Fibroblast of lung (primary cell): ENCODE data around the gene ASRGL1. TPM values are rescaled to one million over a fixed set of nuclear protein-coding genes. Genes with fewer than 3 reads are reported as not detected.
"Not testable (repeated sequence)": the region's sequence is repeated elsewhere in the genome, so short reads cannot be mapped to it uniquely, and the experiment has no call there.

Experiments used
- DNase-seq, 2 donors: peaks; one replicate each; pipeline versions ENCODE4 v3.0.0 to v3.0.0-alpha.2; 2010; ENCODE audit warnings: low read depth in 2 of 2
- H2AFZ ChIP-seq: 2 replicates; pipeline ENCODE4 v1.5.1; 2012; ENCODE audit warnings: low read length, control low read depth, inconsistent platforms
- H3K27ac ChIP-seq: 2 replicates; pipeline ENCODE4 v1.5.1; 2011; ENCODE audit warnings: low read length, control low read depth; ENCODE audit not compliant: insufficient read depth
- H3K27me3 ChIP-seq: 2 replicates; pipeline ENCODE4 v1.5.1; 2011; ENCODE audit warnings: mild to moderate bottlenecking, low read length; ENCODE audit not compliant: control insufficient read depth, insufficient read depth
- H3K36me3 ChIP-seq: 2 replicates; pipeline ENCODE4 v1.5.1; 2011; ENCODE audit warnings: low read length; ENCODE audit not compliant: control insufficient read depth, insufficient read depth
- H3K4me1 ChIP-seq: 2 replicates; pipeline ENCODE4 v1.5.1; 2011; ENCODE audit warnings: low read length; ENCODE audit not compliant: control insufficient read depth, insufficient read depth; ENCODE audit errors: extremely low read depth
- H3K4me2 ChIP-seq: 2 replicates; pipeline ENCODE4 v1.5.1; 2011; ENCODE audit warnings: low read length, control low read depth; ENCODE audit not compliant: insufficient read depth; ENCODE audit errors: extremely low read depth
- H3K4me3 ChIP-seq, 4 experiments: fragments of 200-600 bp in 1 of 4; sonication (generic) in 1 of 4; replicated peaks in 1 of 4; 2 replicates each; pipeline ENCODE4 v1.5.1; 2011 to 2016; ENCODE audit warnings: low read length in 4 of 4, low read depth in 3 of 4, mild to moderate bottlenecking in 3 of 4, control low read depth in 2 of 4, inconsistent platforms in 1 of 4, mixed read lengths in 1 of 4; ENCODE audit not compliant: insufficient read depth in 1 of 4; ENCODE audit errors: control extremely low read depth in 1 of 4
- H3K79me2 ChIP-seq: 2 replicates; pipeline ENCODE4 v1.5.1; 2012; ENCODE audit warnings: mild to moderate bottlenecking, low read length, inconsistent platforms; ENCODE audit not compliant: control insufficient read depth, insufficient read depth
- H3K9ac ChIP-seq: 2 replicates; pipeline ENCODE4 v1.5.1; 2011; ENCODE audit warnings: mild to moderate bottlenecking, low read length, control low read depth; ENCODE audit not compliant: insufficient read depth
- H3K9me3 ChIP-seq: 2 replicates; pipeline ENCODE4 v1.5.1; 2012; ENCODE audit warnings: low read depth, low read length; ENCODE audit not compliant: control insufficient read depth, insufficient read depth
- H4K20me1 ChIP-seq: 2 replicates; pipeline ENCODE4 v1.5.1; 2011; ENCODE audit warnings: low read length; ENCODE audit not compliant: control insufficient read depth, insufficient read depth; ENCODE audit errors: extremely low read depth
- EZH2 ChIP-seq: IDR thresholded peaks from 2 replicates; pipeline ENCODE4 v1.5.1; 2012; ENCODE audit warnings: low read length, control low read depth, mild to moderate bottlenecking; ENCODE audit errors: missing control alignments
- polyA plus RNA-seq, 2 donors: library from polyadenylated mRNA; depleted of rRNA in 1 of 2; stranded (reverse) in 1 of 2; unstranded in 1 of 2; fragments of >200 nt; gene quantifications; 2 replicates each; pipeline ENCODE4 v1.2.1, GENCODE V29; 2011 to 2012; ENCODE audit warnings: missing spikeins in 1 of 2
- total RNA-seq: library from RNA; depleted of rRNA; stranded (reverse); fragments of >200 nt; gene quantifications from 2 replicates; pipeline ENCODE4 v1.2.1, GENCODE V29; 2014
- TF ChIP-seq, protein P1 (sequence below), 2 donors: IDR thresholded peaks in 1 of 2; conservative IDR thresholded peaks in 1 of 2; 1 replicate in 1 of 2; 2 replicates in 1 of 2; pipeline ENCODE4 v1.5.1; 2011 to 2012; ENCODE audit warnings: low read length in 2 of 2, control low read depth in 1 of 2, inconsistent platforms in 1 of 2, low read depth in 1 of 2, mild to moderate bottlenecking in 1 of 2

The ASRGL1 gene
- total and polyA plus RNA-seq, 2 donors (not counting 1 experiment from before 2014, with no cell fraction given), result under 0.01 to 0.22 TPM

DNA sequence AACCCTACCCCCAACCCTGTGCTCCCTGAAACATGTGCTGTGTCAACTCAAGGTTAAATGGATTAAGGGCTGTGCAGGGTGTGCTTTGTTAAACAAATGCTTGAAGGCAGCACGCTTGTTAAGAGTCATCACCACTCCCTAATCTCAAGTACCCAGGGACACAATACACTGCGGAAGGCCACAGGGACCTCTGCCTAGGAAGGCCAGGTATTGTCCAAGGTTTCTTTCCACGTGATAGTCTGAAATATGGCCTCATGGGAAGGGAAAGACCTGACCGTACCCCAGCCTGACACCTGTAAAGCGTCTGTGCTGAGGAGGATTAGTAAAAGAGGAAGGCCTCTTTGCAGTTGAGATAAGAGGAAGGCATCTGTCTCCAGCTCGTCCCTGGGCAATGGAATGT lies 10.5 kb upstream of the ASRGL1 start:
- H4K20me1 ChIP-seq, H3K4me2 ChIP-seq, H3K79me2 ChIP-seq, H3K4me3 ChIP-seq, H3K4me1 ChIP-seq, H3K27ac ChIP-seq, H2AFZ ChIP-seq, DNase-seq, H3K9ac ChIP-seq, H3K36me3 ChIP-seq, H3K27me3 ChIP-seq, H3K9me3 ChIP-seq: not testable (repeated sequence)

DNA sequence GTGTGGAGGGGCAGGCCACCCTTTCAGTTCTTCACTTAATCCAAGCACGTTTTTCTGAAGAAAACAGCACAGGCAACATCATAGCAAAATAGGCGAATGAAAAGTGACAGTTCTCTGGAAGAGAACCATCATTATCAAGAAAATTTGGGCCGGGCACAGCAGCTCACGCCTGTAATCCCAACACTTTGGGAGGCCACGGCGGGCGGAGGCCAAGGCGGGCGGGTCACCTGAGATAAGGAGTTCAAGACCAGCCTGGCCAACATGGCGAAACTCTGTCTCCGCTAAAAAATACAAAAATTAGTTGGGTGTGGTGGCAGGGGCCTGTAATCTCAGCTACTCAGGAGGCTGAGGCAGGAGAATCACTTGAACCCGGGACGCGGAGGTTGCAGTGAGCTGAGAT lies 9.7 kb upstream of the ASRGL1 start:
- not testable (repeated sequence) for H3K4me3 ChIP-seq, H3K79me2 ChIP-seq, H3K4me2 ChIP-seq

DNA sequence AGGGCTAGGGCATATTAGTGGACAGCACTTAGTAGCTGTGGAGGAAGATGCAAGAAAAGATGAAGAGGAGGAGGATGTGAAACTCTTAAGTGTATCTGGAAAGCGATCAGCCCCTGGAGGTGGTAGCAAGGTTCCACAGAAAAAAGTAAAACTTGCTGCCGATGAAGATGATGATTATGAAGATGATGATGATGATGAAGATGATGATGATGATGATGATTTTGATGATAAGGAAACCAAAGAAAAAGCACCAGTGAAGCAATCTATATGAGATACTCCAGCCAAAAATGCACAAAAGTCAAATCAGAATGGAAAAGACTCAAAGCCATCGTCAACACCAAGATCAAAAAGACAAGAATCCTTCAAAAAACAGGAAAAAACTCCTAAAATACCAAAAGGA lies 6.0 kb upstream of the ASRGL1 start:
- not testable (repeated sequence) for H3K36me3 ChIP-seq, H3K27me3 ChIP-seq, H3K4me1 ChIP-seq, DNase-seq, H3K27ac ChIP-seq, H4K20me1 ChIP-seq, H3K4me3 ChIP-seq, H3K9me3 ChIP-seq, H2AFZ ChIP-seq, H3K9ac ChIP-seq, H3K4me2 ChIP-seq, H3K79me2 ChIP-seq

More for the DNA sequence above, 9.7 kb upstream of the ASRGL1 start:
- H3K9ac ChIP-seq, H3K9me3 ChIP-seq, H3K36me3 ChIP-seq, H2AFZ ChIP-seq, DNase-seq, H3K27me3 ChIP-seq, H3K4me1 ChIP-seq, H3K27ac ChIP-seq, H4K20me1 ChIP-seq: not testable (repeated sequence)

- H3K4me3 ChIP-seq, result no peak overlapping the region
- TF ChIP-seq, protein P1, sequence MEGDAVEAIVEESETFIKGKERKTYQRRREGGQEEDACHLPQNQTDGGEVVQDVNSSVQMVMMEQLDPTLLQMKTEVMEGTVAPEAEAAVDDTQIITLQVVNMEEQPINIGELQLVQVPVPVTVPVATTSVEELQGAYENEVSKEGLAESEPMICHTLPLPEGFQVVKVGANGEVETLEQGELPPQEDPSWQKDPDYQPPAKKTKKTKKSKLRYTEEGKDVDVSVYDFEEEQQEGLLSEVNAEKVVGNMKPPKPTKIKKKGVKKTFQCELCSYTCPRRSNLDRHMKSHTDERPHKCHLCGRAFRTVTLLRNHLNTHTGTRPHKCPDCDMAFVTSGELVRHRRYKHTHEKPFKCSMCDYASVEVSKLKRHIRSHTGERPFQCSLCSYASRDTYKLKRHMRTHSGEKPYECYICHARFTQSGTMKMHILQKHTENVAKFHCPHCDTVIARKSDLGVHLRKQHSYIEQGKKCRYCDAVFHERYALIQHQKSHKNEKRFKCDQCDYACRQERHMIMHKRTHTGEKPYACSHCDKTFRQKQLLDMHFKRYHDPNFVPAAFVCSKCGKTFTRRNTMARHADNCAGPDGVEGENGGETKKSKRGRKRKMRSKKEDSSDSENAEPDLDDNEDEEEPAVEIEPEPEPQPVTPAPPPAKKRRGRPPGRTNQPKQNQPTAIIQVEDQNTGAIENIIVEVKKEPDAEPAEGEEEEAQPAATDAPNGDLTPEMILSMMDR (conservative IDR thresholded peaks at IDR 0.05 in 1 of 2, IDR thresholded peaks at IDR 0.05 in 1 of 2; ENCODE audit: low read depth in 1 of 2, low read length in 2 of 2), result no peak
- TF ChIP-seq EZH2, result no peak
- no peak for DNase-seq
- no peak overlapping the region for H3K9ac ChIP-seq
- no peaks in the 10 kb centered on the region for H3K36me3 ChIP-seq
- H3K27ac ChIP-seq, result no peak overlapping the region
- H4K20me1 ChIP-seq, result no peaks in the 10 kb centered on the region
- no peaks in the 10 kb centered on the region for H3K9me3 ChIP-seq
- H2AFZ ChIP-seq, result no peak overlapping the region
- peaks cover 4% of the 10 kb centered on the region for H3K27me3 ChIP-seq
- H3K4me2 ChIP-seq, result no peak overlapping the region
- no peaks in the 10 kb centered on the region for H3K79me2 ChIP-seq
- peaks cover 2% of the 10 kb centered on the region for H3K4me1 ChIP-seq
Measured at GRCh38 chr11:62333768-62334167, 3.5 kb upstream of the ASRGL1 start.

DNA sequence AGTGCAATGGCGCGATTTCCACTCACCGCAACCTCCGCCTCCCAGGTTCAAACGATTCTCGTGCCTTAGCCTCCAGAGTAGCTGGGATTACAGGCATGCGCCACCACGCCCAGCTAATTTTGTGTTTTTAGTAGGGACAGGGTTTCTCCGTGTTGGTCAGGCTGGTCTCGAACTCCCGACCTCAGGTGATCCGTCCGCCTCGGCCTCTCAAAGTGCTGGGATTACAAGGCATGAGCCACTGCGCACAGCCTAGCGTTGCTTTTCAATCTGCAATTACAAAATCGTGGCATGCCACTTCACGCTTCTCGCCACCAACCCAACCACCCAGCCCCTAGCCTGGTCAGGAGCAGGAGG lies 322 bp upstream of the ASRGL1 start:
- not testable (repeated sequence) for H3K36me3 ChIP-seq, H3K27me3 ChIP-seq, H2AFZ ChIP-seq, DNase-seq, H4K20me1 ChIP-seq, H3K27ac ChIP-seq, H3K9me3 ChIP-seq, H3K9ac ChIP-seq, H3K4me1 ChIP-seq, H3K79me2 ChIP-seq
- peak overlapping the region; percentile 77 for H3K4me2 ChIP-seq
- peak overlapping the region; percentile 9 to 65 (median 60) for H3K4me3 ChIP-seq
